GM21423 (cell line): Measurements from ENCODE around the gene PLPPR2.
"Not testable (repeated sequence)": the region's sequence is repeated elsewhere in the genome, so short reads cannot be mapped to it uniquely, and the experiment has no call there.

Experiments
- ATAC-seq: cut with Tn5 transposase; IDR thresholded peaks from one replicate; pipeline ENCODE4 v1.9.1; 2021; ENCODE audit warnings: mild to moderate bottlenecking, moderate library complexity; ENCODE audit not compliant: unreplicated experiment

The PLPPR2 gene

DNA sequence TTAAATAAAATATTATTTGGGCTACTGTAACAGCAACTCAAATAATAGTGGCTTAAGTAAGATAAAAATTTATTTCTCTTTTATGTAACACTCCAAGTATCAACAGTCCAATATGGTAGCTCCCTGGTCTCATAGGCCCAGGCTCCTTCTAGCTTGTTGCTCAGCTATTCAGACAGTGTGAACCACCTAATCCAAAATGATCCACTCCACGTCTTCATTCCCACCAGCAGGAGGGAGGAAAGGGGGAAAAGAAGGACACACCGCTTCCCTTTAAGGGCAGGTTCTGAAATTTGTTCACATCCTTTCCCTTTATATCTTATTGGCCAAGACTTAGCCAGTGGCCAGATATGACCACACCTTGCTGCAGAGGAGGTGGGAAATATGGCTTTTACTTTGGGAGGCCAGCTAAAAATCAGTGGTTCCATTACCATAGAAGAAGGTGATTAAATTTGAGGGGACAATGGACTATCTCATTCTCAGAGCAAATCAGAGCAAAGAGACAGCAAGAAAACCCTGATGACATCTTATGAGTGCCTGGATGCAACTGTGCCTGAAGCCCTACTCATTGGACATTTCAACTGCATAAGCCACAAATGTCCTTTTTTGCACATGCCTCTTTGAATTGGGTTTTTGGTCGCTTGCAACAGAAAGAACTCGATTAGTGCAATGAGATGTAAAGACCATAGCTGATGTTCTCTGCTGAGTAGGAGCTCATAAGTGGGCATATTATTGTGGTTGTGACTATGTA lies 35.9 kb downstream of the PLPPR2 start:
- ATAC-seq, result no peak

DNA sequence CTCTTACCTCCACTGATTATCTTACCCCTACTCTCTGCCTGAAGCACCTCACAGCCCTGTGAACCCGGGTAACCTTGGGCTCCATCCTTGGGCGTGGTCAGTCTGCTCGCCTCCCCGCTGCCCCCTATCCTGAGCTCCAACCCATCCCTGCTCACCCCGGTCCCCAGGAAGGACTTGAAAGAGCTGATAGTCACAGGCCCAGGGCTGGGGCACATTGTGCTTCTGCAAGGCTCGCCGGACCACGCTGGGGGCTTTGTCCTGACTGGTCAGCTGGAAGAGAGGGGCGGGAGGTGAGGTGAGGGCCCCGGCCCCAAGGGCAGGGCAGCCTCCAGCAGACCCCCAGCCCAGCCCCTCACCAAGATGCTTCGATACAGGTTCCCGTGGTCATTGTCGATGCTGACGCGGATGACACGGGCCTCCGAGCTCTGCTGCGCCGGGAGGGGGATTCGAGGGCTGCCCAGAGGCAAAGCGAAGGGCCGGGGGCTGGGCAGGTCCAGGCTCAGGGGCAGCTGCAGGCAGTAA lies 41.9 kb downstream of the PLPPR2 start:
- no peak for ATAC-seq

DNA sequence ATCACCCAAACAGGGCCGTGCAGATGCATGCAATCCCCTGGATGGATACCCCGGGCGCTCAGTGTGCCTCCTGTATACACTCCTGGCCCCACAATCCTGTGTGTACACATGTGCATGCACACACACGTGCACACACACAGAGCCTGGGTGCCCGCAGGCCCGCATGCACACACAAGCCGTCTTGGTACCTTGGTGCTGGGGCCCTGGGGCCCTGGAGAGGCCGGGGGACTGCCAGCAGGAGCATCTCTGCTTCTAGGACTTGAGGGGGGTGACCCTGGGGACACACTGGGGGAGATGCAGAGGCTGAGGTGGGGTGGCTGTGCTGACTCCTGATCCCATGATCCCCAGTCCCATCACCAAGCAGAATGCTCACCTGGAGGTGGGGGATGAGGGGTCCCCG lies 44.4 kb downstream of the PLPPR2 start:
- no peak for ATAC-seq

DNA sequence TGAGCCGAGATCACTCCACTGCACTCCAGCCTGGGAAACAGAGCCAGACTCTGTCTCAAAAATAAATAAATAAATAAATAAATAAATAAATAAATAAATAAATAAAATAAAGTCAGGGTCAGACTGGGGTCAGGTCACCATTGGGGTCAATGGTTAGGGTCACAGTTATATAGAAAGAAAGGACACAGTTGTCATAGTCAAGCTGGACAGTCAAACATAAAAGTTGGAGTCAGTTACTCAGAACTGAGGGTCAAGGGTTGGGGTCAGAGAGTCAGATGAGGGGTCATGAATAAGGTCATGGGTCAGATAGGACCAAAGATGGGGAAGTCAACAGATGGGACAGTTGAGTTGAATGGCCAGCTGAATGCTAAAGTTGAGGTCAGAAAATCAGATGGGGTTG lies 45.6 kb downstream of the PLPPR2 start:
- no peak for ATAC-seq

DNA sequence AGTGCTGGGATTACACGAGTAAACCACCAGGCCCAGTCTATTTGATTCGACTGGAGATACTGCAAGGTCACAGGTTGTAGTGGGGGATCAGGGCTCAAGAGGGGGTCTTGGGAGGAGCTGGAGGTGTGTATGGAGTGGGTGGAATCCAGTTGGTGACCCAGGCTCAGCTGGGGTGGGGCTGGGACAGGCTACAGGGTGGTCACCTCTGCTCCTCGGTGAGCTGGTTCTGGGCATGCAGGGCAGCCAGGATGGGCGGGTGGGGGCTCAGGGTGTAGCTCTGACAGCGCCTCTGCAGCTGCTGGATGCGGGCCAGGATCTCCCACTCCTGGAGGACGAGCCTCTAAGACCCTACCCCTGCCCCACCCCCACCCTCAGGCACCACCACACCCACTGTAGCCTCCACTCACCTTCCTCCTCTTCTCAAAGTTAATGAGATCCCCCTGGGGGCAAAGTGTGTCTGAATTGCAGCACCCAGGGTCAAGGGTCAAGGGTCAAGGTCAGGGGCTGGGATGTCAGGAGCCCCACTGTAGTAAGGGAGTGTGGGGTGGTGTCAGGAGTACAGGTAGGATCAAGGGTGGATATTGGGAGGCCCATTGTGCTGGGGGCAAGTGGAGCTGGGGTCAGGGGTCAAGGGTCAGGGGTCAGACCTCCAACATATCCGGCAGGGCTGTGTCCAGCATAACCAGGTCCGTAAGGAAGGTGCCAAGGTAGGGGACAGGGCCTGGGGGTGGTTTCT lies 46.7 kb downstream of the PLPPR2 start:
- ATAC-seq, result no peak

DNA sequence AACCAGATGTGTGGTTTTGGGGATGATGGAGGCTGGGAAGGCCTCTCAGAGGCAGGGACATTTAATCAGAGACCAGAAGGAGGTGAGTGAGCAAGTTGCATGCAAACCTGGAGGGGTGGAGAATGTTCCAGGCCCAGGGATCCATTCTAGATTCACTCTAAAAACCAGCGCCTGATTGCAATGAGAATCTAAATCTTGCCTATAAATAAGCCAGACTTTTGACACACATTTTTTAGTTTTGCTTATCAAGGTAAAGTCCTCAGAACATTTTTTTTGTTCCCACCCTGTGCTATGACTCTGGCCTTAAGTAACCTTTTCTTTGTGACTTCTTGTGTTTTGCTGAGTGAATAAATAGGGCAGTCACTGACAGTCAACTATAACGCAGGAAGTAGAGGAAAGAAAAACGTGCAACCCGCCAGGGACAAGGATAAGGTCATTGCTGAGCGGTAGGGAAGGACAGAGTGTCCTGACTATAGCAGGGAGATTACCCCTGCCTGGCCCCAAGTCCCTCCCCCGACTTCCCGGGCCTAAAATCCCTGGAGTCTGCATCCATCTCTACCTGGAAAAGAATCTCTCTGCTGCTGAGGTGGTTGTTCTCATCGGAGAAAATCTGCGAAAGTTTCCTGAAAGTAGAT lies 49.5 kb downstream of the PLPPR2 start:
- no peak for ATAC-seq

DNA sequence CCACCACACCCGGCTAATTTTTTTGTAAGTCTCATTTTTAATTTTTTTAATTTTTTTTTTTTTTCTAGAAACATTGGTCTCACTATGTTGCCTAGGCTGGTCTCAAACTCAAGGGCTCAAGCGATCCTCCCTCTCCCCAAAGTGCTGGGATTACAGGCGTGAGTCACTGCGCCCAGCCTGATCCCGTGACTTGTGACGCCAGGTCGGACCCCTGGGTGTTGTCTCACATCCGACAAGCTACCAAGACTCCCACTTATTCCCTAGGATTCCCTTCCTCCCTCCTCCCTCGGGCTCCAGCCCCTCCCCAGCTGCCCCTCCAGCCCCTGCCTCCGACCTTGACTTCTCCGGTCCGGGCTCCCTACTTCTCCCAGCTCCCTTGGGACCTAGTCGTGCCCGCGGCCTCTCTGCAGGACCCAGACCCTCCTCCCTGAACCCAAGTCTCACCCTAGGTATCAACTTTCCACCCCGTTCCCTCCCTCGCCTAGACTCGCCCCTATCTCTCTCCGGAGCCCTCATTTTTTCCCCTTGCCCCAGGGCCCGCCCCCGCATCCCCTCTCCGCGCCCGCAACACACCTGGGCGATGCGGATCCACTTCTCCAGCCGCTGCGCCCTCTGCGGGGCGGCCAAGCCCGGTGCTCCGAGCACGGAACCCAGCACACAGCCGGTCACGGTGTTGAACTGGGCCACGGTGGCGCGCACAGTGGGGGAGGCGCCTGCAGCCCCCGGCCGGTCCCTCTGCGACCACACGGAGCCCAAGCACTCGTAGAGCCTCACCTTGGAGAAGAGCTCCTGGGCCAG lies 50.8 kb downstream of the PLPPR2 start:
- no peak for ATAC-seq

DNA sequence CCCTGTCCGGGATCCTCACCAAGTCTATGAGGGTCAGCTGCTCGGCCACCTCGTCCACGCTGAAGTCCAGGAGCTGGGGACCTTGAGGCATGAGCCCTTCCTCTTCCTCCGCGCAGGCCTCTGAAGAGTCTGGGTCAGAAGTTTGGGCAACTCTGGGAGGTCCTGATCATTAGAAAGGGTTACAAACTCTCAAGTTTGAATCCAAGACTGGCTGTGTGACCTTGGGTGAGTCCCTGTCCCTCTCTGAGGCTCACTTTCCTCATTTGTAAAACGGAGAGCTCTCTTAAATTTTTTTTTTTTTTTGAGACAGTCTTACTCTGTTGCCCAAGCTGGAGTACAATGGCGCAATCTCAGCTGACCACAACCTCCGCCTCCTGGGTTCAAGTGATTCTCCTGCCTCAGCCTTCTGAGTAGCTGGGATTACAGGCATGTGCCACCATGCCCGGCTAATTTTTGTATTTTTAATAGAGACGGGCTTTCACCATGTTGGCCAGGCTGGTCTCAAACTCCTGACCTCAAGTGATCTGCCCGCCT lies 51.5 kb downstream of the PLPPR2 start:
- ATAC-seq, result not testable (repeated sequence)

DNA sequence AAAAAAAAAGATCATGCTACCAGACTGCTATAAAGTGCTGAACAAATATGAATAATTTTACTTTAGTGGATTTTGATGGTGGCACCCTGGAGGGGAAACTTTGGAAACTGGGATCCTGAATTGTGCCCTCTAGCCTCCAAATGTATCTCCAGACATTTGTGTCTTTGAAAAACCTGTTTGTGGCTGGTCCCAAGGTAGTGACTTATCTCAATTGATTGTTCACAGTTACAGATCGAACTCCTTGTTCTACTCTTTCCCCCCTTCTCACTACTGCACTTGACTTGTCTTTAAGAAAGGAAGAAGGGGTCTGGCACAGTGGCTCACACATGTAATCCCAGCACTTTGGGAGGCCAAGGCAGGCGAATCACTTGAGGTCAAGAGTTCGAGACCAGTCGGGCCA lies 53.4 kb downstream of the PLPPR2 start:
- ATAC-seq, result no peak

DNA sequence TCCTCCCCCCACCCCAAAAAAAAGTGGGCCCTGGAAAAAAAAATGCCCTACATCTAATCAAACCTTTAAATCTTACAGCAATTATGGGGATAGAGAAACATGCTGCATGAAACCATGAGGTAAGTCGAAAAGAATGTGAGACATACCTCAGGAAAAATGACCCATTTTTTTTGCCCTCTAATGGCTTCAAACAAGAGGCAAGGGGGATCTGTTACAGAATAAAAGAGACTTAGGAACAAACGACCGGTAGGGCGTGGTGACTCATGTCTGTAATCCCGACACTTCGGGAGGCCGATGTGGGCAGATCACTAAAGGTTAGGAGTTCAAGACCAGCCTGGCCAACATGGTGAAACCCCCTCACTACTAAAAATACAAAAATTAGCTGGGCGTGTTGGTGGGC lies 55.5 kb downstream of the PLPPR2 start:
- ATAC-seq, result no peak

DNA sequence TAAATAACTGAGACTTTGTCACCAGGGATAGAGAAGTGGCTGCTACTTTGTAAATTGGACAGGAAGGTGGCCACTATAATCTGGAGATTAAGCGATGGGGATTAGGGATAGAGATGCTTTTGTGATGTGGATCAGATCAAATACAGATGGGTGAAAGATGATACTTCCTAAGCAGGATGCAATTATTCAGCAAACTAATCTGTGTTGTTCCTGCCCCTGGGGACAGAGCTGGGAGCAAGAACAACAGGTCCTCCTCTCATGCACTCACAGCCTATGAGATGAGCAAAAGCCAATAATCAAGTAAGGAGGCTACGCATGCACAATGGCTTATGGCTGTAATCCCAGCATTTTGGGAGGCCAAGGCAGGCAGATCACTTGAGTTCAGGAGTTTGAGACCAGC lies 59.3 kb downstream of the PLPPR2 start:
- ATAC-seq, result no peak
